ENCODE data around the gene PHACTR1. TPM values are rescaled to one million over a fixed set of nuclear protein-coding genes. Genes with fewer than 3 reads are reported as not detected.

Gene PHACTR1
- total RNA-seq, 4 donors from 2014 or later = 1.5 to 3.6 (median 2.5) TPM

DNA sequence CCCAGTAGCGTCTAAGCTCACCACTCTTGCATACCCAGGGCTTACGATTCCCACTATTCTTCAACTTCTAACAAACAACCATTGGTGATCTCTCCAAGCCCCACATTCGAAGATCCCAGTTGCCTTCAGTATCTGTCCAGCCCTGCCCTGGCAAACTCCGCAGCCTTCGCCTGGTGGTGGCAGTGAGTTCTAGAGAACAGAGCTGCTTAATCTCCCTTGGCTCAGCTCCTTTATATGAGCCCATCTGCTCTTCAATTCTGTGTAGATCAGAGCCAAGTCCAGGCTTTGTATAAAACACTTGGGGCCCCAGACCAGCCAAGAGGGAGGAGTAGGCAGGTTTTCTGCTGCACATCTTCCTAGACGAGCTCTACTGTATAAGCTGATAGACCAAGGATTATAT is 193.3 kb downstream of the PHACTR1 start:
- 69 to 76% methylated on average over 6 of the region's 6 CpGs for WGBS, 2 donors
- H3K4me3 ChIP-seq (ENCODE audit: low read depth, poor library complexity, severe bottlenecking) = no peak overlapping the region
- TF ChIP-seq POLR2A (IDR thresholded peaks at IDR 0.05) = no peak
- intact Hi-C loops (cut with DNase I; ENCODE audit: low total_unique reads) = loop anchor here (5.0 kb wide), 1 partner anchor 422 kb away; no protein-coding TSS in a partner anchor
- no peak for DNase-seq (ENCODE audit: low spot score in 2 of 2)

DNA sequence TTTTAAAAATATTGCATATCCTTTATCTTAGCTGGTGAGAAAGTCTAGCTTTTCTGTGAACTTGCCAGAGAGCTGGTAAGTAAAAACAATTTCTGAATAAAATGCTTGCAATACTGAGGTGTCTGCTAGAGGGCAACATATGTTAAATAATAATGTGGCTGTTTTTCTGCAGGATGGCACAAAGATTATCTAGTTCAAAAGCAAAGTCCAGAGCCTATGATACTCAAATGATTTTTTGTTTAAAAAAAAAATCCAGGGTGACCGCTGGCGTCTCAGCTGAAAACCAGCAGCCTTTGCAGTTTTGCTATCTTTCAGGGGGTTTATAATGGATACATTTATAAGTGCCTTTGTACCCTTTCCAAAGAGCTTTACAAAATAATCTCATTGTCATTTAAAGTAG is 194.9 kb downstream of the PHACTR1 start:
- TF ChIP-seq, protein P1, sequence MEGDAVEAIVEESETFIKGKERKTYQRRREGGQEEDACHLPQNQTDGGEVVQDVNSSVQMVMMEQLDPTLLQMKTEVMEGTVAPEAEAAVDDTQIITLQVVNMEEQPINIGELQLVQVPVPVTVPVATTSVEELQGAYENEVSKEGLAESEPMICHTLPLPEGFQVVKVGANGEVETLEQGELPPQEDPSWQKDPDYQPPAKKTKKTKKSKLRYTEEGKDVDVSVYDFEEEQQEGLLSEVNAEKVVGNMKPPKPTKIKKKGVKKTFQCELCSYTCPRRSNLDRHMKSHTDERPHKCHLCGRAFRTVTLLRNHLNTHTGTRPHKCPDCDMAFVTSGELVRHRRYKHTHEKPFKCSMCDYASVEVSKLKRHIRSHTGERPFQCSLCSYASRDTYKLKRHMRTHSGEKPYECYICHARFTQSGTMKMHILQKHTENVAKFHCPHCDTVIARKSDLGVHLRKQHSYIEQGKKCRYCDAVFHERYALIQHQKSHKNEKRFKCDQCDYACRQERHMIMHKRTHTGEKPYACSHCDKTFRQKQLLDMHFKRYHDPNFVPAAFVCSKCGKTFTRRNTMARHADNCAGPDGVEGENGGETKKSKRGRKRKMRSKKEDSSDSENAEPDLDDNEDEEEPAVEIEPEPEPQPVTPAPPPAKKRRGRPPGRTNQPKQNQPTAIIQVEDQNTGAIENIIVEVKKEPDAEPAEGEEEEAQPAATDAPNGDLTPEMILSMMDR (IDR thresholded peaks at IDR 0.05) = no peak
- no peak for TF ChIP-seq POLR2A (IDR thresholded peaks at IDR 0.05)
- intact Hi-C loops (cut with DNase I; ENCODE audit: low total_unique reads) = no loop called here
- DNase-seq (ENCODE audit: low spot score in 2 of 2) = no peak
- no peak overlapping the region for H3K4me3 ChIP-seq (ENCODE audit: low read depth, poor library complexity, severe bottlenecking)
- WGBS, 2 donors = 18 to 31% methylated on average over 2 of the region's 2 CpGs

DNA sequence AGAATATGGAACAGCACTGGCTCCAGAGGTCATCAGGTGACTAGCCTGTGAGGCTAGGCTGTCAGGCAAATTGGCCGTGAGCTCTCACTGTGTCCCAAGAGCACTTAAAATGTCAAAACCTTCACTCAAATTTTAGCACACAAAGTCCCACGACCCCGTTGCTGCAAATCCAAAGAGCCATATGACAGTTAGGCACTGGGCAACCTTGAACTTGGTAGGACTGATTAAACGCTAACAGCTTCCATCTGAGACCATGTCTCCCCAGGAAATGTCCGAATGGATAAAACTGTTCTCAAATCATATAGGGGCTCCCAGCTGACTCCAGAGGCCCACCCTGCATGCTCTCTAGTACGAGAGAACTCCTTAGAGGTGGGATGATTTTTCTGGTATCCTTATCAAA is 196.6 kb downstream of the PHACTR1 start:
- no peak for TF ChIP-seq POLR2A (IDR thresholded peaks at IDR 0.05)
- TF ChIP-seq, protein P1 (IDR thresholded peaks at IDR 0.05) = no peak
- 76 to 86% methylated on average over 6 of the region's 6 CpGs for WGBS, 2 donors

DNA sequence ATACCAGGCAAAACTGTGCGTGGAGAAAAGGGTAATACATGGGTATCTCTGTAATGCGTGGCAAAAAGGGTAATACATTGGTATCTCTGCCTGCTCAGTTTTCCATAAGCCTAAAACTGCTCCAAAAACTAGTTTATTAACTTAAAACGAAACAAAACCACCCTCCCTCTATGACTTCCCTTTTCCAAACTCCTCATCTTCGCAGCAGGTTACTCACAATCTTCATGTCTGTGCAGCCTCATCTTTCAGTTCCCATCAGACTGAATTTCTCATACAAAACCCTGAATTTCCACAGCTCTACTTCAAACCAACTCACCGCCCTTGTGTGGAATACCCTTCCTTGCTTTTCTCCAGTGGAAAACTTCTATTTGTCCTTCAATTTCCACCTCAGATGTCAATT is 199.4 kb downstream of the PHACTR1 start:
- DNase-seq (ENCODE audit: low spot score in 2 of 2) = no peak
- WGBS, 2 donors = 82 to 89% methylated on average over 5 of the region's 5 CpGs
- intact Hi-C loops (cut with DNase I; ENCODE audit: low total_unique reads) = no loop called here

More for the DNA sequence above, 196.6 kb downstream of the PHACTR1 start:
- H3K4me3 ChIP-seq (ENCODE audit: low read depth, poor library complexity, severe bottlenecking) = no peak overlapping the region
- intact Hi-C loops (cut with DNase I; ENCODE audit: low total_unique reads) = no loop called here
- no peak for DNase-seq (ENCODE audit: low spot score in 2 of 2)

DNA sequence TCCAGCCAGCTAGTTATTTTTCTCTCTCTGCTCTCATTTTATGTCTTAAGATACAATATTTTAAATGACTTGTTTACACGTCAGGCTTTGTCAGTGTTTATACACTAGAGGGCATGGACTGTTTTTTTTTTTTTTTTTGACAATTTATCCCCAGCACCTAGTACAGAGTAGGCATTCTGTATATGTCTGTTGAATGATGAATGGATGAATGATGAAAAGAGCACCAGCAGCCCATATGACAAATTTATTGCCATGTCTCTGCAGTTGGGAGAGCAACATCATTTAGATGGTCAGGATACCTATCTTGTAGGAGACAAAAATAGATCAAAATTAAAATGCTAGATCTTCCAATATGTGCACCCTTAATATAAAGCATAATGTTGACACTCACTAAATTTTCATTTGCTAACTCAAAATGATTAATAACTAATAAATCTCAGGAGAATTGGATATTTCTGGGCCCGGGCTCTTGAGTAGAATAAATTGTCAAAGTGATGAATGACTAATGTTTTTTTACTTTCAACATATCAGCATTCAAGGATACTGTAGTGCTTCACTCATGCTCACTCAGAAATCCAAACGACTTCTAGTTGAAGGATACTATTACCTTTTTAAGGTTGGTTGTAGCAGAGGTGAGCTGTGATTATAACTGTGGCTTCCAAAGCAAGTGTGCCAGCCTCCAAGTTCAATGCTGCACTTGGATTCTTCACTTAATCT is 200.0 kb downstream of the PHACTR1 start:
- WGBS, 2 donors = 74 to 83% methylated on average over 3 of the region's 3 CpGs
- H3K4me3 ChIP-seq (ENCODE audit: low read depth, poor library complexity, severe bottlenecking) = no peak overlapping the region
- TF ChIP-seq POLR2A (IDR thresholded peaks at IDR 0.05) = no peak
- TF ChIP-seq, protein P1 (IDR thresholded peaks at IDR 0.05) = no peak
- no peak for DNase-seq (ENCODE audit: low spot score in 2 of 2)
- intact Hi-C loops (cut with DNase I; ENCODE audit: low total_unique reads) = no loop called here

More for the DNA sequence above, 199.4 kb downstream of the PHACTR1 start:
- TF ChIP-seq, protein P1 (IDR thresholded peaks at IDR 0.05) = no peak
- no peak for TF ChIP-seq POLR2A (IDR thresholded peaks at IDR 0.05)
- no peak overlapping the region for H3K4me3 ChIP-seq (ENCODE audit: low read depth, poor library complexity, severe bottlenecking)

DNA sequence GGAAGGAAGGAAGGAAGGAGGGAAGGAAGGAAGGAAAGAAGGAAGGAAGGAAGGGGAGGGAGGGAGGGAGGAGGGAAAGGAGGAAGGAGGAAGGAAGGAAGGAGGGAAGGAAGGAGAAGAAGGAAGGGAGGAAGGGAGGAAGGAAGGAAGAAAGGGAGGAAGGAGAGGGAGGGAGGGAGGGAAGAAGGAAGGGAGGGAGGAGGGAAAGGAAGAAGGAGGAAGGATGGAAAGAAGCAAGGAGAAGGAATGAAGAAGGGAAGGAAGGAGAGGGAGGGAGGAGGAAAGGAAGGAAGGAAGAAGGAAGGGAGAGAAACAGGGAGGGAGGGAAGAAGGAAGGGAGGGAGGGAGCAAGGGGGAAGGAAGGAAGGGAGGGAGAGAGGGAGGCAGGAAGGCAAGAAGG is 204.9 kb downstream of the PHACTR1 start:
- intact Hi-C loops (cut with DNase I; ENCODE audit: low total_unique reads) = no loop called here
- DNase-seq (ENCODE audit: low spot score in 2 of 2) = no peak
- no peak overlapping the region for H3K4me3 ChIP-seq (ENCODE audit: low read depth, poor library complexity, severe bottlenecking)
- no peak for TF ChIP-seq POLR2A (IDR thresholded peaks at IDR 0.05)
- TF ChIP-seq, protein P1 (IDR thresholded peaks at IDR 0.05) = no peak

Measured in lower leg skin (tissue), 4 donors.